K562 (cell line): Measurements from ENCODE around the gene POLR1A.

Experiments used
- EP300 ChIP-seq: IDR thresholded peaks from 2 replicates; pipeline ENCODE4 v1.6.1; 2012; ENCODE audit warnings: low read length, improper control_type of control experiment
- ETS2 ChIP-seq: IDR thresholded peaks from 2 replicates; pipeline ENCODE4 v1.6.1; 2016; ENCODE audit warnings: borderline replicate concordance, missing genetic modification characterization, mild to moderate bottlenecking, moderate library complexity, missing compliant biosample characterization; ENCODE audit not compliant: poor library complexity, severe bottlenecking
- NFE2 ChIP-seq: IDR thresholded peaks from 2 replicates; pipeline ENCODE4 v1.6.1; 2014; ENCODE audit warnings: antibody characterized with exemption, low read depth
- NR2C2 ChIP-seq, 2 experiments: fragments of 200-800 bp in 1 of 2; sonication (Bioruptor generic) in 1 of 2; sonication (generic) in 1 of 2; formaldehyde crosslinking in 1 of 2; IDR thresholded peaks; 2 replicates each; pipeline versions ENCODE4 v1.6.1 to v1.8.0; 2016 to 2022; ENCODE audit warnings: mild to moderate bottlenecking in 1 of 2, missing compliant biosample characterization in 1 of 2, missing genetic modification characterization in 1 of 2, missing genetic modification reagents in 1 of 2
- PRPF4 ChIP-seq: fragments of 200-400 bp; formaldehyde crosslinking; IDR thresholded peaks from one replicate; pipeline ENCODE4 v1.6.1; 2017; ENCODE audit warnings: low read length, low read depth, mild to moderate bottlenecking; ENCODE audit not compliant: insufficient read depth, poor library complexity, severe bottlenecking
- SIN3A ChIP-seq, 2 experiments: fragments of 150-350 bp in 1 of 2; IDR thresholded peaks; 2 replicates each; pipeline ENCODE4 v1.6.1; 2011 to 2016; ENCODE audit warnings: borderline replicate concordance in 2 of 2, low read depth in 2 of 2, low read length in 2 of 2, mild to moderate bottlenecking in 2 of 2, moderate library complexity in 2 of 2; ENCODE audit not compliant: control insufficient read depth in 1 of 2
- TCF15 ChIP-seq: fragments of 250-450 bp; sonication (Bioruptor Pico); IDR thresholded peaks from 2 replicates; pipeline ENCODE4 v1.8.0; 2022; ENCODE audit warnings: moderate library complexity, mild to moderate bottlenecking, inconsistent platforms
- VEZF1 ChIP-seq: fragments of 200-800 bp; sonication (Bioruptor generic); IDR thresholded peaks from 2 replicates; pipeline ENCODE4 v1.6.1; 2017; ENCODE audit warnings: missing genetic modification characterization, missing compliant biosample characterization

GRCh38 chr2:86143307-86143706 lies 37.6 kb upstream of the POLR1A start:
- TF ChIP-seq EP300 (no peak), NR2C2 (CRISPR knock-in tag; IDR thresholded peaks at IDR 0.05) (no peak), NR2C2 (tag; IDR thresholded peaks at IDR 0.05) (no peak), NFE2 (no peak), SIN3A (IDR thresholded peaks at IDR 0.05; ENCODE audit: borderline replicate concordance in 2 of 2, control insufficient read depth in 1 of 2, low read depth in 2 of 2, low read length in 2 of 2) (no peak), PRPF4 (no peak), ETS2 (tag) (no peak), TCF15 (CRISPR knock-in tag) (no peak), VEZF1 (CRISPR knock-in tag) (no peak)
